ENCODE results near the gene SMYD4.
"Not testable (repeated sequence)": the region's sequence is repeated elsewhere in the genome, so short reads cannot be mapped to it uniquely, and the experiment has no call there.

Gene SMYD4

GRCh38 chr17:1860978-1861377 lies 31.3 kb upstream of the SMYD4 start:
- no peak for DNase-seq (ENCODE audit: low read depth, low spot score)
- no peak overlapping the region for H3K4me3 ChIP-seq (ENCODE audit: low read depth, low read length)
- in situ Hi-C loops (cut with HindIII; ENCODE audit: low sequenced_read_pairs) = no loop called here
- TF ChIP-seq, protein P1, sequence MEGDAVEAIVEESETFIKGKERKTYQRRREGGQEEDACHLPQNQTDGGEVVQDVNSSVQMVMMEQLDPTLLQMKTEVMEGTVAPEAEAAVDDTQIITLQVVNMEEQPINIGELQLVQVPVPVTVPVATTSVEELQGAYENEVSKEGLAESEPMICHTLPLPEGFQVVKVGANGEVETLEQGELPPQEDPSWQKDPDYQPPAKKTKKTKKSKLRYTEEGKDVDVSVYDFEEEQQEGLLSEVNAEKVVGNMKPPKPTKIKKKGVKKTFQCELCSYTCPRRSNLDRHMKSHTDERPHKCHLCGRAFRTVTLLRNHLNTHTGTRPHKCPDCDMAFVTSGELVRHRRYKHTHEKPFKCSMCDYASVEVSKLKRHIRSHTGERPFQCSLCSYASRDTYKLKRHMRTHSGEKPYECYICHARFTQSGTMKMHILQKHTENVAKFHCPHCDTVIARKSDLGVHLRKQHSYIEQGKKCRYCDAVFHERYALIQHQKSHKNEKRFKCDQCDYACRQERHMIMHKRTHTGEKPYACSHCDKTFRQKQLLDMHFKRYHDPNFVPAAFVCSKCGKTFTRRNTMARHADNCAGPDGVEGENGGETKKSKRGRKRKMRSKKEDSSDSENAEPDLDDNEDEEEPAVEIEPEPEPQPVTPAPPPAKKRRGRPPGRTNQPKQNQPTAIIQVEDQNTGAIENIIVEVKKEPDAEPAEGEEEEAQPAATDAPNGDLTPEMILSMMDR (IDR thresholded peaks at IDR 0.05; ENCODE audit: low read depth, low read length) = no peak

DNA sequence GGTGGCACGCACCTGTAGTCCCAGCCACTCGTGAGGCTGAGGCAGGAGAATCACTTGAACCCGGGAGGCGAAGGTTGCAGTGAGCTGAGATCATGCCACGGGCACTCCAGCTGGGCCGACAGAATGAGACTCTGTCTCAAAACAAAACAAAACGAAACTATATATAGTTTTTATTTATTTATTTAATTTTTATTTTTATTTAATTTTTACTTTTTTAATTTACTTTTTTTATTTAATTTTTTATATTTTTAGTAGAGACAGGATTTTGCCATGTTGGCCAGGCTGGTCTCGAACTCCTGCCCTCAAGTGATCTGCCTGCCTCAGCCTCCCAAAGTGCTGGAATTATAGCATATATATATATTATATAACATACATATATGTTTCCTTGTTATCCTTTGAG lies 26.8 kb upstream of the SMYD4 start:
- in situ Hi-C loops (cut with HindIII; ENCODE audit: low sequenced_read_pairs); DNase-seq (ENCODE audit: low read depth, low spot score); H3K4me3 ChIP-seq (ENCODE audit: low read depth, low read length): not testable (repeated sequence)

- TF ChIP-seq, protein P1 (IDR thresholded peaks at IDR 0.05; ENCODE audit: low read depth, low read length) = no peak
- H3K4me3 ChIP-seq (ENCODE audit: low read depth, low read length) = no peak overlapping the region
- no peak for DNase-seq (ENCODE audit: low read depth, low spot score)
- in situ Hi-C loops (cut with HindIII; ENCODE audit: low sequenced_read_pairs) = no loop called here
Measured at GRCh38 chr17:1853698-1854097, 24.0 kb upstream of the SMYD4 start.

- in situ Hi-C loops (cut with HindIII; ENCODE audit: low sequenced_read_pairs) = no loop called here
- TF ChIP-seq, protein P1 (IDR thresholded peaks at IDR 0.05; ENCODE audit: low read depth, low read length) = no peak
- no peak overlapping the region for H3K4me3 ChIP-seq (ENCODE audit: low read depth, low read length)
- no peak for DNase-seq (ENCODE audit: low read depth, low spot score)
Measured at GRCh38 chr17:1852327-1852726, 22.6 kb upstream of the SMYD4 start.

DNA sequence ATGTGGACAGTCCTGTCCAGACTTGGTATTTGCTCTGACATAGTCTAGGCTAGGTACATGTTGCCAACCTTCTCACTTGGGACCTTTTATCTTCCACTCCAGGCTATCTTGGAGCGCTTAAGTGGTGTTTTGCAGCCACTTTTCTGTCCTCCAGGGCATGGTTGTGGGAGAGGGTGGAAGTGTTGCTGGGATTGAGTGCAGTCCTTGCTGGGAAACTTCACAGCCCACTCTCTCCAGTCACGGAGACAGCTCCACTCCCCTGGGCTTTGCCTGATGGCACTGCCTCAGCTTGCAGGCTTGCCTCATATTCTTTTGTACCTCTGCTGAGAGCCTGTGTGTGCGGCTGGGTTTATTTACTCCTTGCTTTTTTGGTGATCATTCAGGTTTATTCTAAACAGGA lies 17.5 kb upstream of the SMYD4 start:
- TF ChIP-seq, protein P1 (IDR thresholded peaks at IDR 0.05; ENCODE audit: low read depth, low read length) = no peak
- in situ Hi-C loops (cut with HindIII; ENCODE audit: low sequenced_read_pairs) = no loop called here
- no peak for DNase-seq (ENCODE audit: low read depth, low spot score)

GRCh38 chr17:1843947-1844346 lies 14.2 kb upstream of the SMYD4 start:
- in situ Hi-C loops (cut with HindIII; ENCODE audit: low sequenced_read_pairs) = no loop called here
- TF ChIP-seq, protein P1 (IDR thresholded peaks at IDR 0.05; ENCODE audit: low read depth, low read length) = no peak
- H3K4me3 ChIP-seq (ENCODE audit: low read depth, low read length) = no peak overlapping the region
- DNase-seq (ENCODE audit: low read depth, low spot score) = no peak

More for the DNA sequence above, 17.5 kb upstream of the SMYD4 start:
- H3K4me3 ChIP-seq (ENCODE audit: low read depth, low read length) = no peak overlapping the region

DNA sequence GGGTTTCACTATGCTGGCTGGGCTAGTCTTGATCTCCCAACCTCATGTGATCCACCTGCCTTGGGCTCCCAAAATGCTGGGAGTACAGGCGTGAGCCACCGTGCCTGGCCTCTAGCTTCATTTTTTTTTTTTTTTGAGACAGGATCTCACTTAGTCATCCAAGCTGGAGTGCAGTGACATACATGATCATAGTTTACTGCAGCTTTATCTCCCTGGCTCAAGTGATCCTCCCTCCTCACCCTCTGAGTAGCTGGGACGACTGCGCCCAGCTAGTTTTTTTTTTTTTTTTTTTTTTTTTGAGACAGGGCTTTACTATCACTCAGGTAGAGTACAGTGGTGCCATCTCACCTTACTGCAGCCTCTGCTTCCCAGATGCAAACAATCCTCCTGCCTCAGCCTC lies 9.8 kb upstream of the SMYD4 start:
- TF ChIP-seq, protein P1 (IDR thresholded peaks at IDR 0.05; ENCODE audit: low read depth, low read length) = no peak
- in situ Hi-C loops (cut with HindIII; ENCODE audit: low sequenced_read_pairs) = no loop called here
- H3K4me3 ChIP-seq (ENCODE audit: low read depth, low read length) = no peak overlapping the region
- no peak for DNase-seq (ENCODE audit: low read depth, low spot score)

Data from astrocyte of the spinal cord (primary cell).